GM12878 (cell line): ENCODE results near the gene PRDM1. TPM values are rescaled to one million over a fixed set of nuclear protein-coding genes. Genes with fewer than 3 reads are reported as not detected.
A peak's percentile ranks its signal among the peaks of the same experiment; 100 is the strongest.

Experiments used
- ATAC-seq: fragments of 200-7000 bp; cut with Tn5 transposase; 3 replicates; pipeline ENCODE4 v1.9.1; 2020; ENCODE audit warnings: mild to moderate bottlenecking, moderate library complexity
- BruUV-seq: library from RNA; stranded (reverse); fragments of 400-500 nt; replicated peaks from 2 replicates; lab custom pipeline; 2021; lab: Mats Ljungman, UMichigan
- CTCF ChIA-PET: fragments of 300-600 bp; sonication (Branson Sonifier 250); formaldehyde crosslinking; extraction: SDS; loops from one replicate; lab custom pipeline; 2021; ENCODE audit warnings: inconsistent platforms; lab: Yijun Ruan, JAX
- POLR2A ChIA-PET: fragments of 350-600 bp; formaldehyde crosslinking; extraction: SDS; loops from one replicate; lab custom pipeline; 2021; ENCODE audit warnings: inconsistent platforms; lab: Charles Lee
- RAD21 ChIA-PET: fragments of 300-600 bp; sonication (Branson Sonifier 250); formaldehyde crosslinking; loops from one replicate; lab custom pipeline; 2023; ENCODE audit warnings: antibody characterized with exemption; ENCODE audit not compliant: unreplicated experiment; lab: Charles Lee
- SMC1A ChIA-PET: fragments of 300-600 bp; sonication (Branson Sonifier 250); formaldehyde crosslinking; loops from one replicate; lab custom pipeline; 2023; ENCODE audit not compliant: unreplicated experiment, uncharacterized antibody; lab: Charles Lee
- DNase-seq: peaks from one replicate; pipeline ENCODE4 v3.0.0-alpha.2; 2011; ENCODE audit warnings: low read depth, low spot score
- FAIRE-seq: peaks from 3 replicates; lab custom pipeline; 2011; peaks lifted over from hg19 to GRCh38; lab: Jason Lieb, UNC
- H2AFZ ChIP-seq: 2 replicates; pipeline ENCODE4 v1.6.0; 2011; ENCODE audit warnings: low read depth, low read length, control low read depth; ENCODE audit not compliant: control insufficient read depth
- H3K27ac ChIP-seq: 2 replicates; pipeline ENCODE4 v1.5.1; 2011; ENCODE audit warnings: control low read depth; ENCODE audit not compliant: control insufficient read depth, insufficient read depth
- H3K27me3 ChIP-seq, 2 experiments: replicated peaks in 1 of 2; 2 replicates each; pipeline versions ENCODE4 v1.6.0 to v1.6.1; 2011; ENCODE audit warnings: low read length in 1 of 2; ENCODE audit not compliant: control insufficient read depth in 2 of 2, insufficient read depth in 2 of 2
- H3K36me3 ChIP-seq, 2 experiments: 2 replicates each; pipeline ENCODE4 v1.5.1; 2011; ENCODE audit warnings: low read length in 1 of 2; ENCODE audit not compliant: control insufficient read depth in 2 of 2, insufficient read depth in 2 of 2
- H3K4me1 ChIP-seq: 2 replicates; pipeline ENCODE4 v1.6.1; 2011; ENCODE audit warnings: mild to moderate bottlenecking, low read length, moderate library complexity, mixed read lengths; ENCODE audit not compliant: control insufficient read depth, insufficient read depth
- H3K4me2 ChIP-seq: 2 replicates; pipeline ENCODE4 v1.6.0; 2011; ENCODE audit warnings: control low read depth; ENCODE audit not compliant: control insufficient read depth, insufficient read depth
- H3K4me3 ChIP-seq: fragments of 200-600 bp; sonication (generic); 2 replicates; pipeline ENCODE4 v1.5.1; 2016
- H3K79me2 ChIP-seq: 2 replicates; pipeline ENCODE4 v1.6.0; 2011; ENCODE audit warnings: low read length; ENCODE audit not compliant: control insufficient read depth, insufficient read depth
- H3K9ac ChIP-seq: 2 replicates; pipeline ENCODE4 v1.8.0; 2011; ENCODE audit warnings: low read length, control low read depth, mixed read lengths; ENCODE audit not compliant: control insufficient read depth, insufficient read depth
- H3K9me3 ChIP-seq: replicated peaks from 3 replicates; pipeline ENCODE4 v1.5.1; 2011; ENCODE audit warnings: mild to moderate bottlenecking, low read length; ENCODE audit not compliant: control insufficient read depth, insufficient read depth
- H4K20me1 ChIP-seq: 2 replicates; pipeline ENCODE4 v1.6.0; 2011; ENCODE audit not compliant: control insufficient read depth, insufficient read depth
- CBFB ChIP-seq: IDR thresholded peaks from 2 replicates; pipeline ENCODE4 v1.6.1; 2016; ENCODE audit warnings: antibody characterized with exemption, low read depth
- CREB1 ChIP-seq: IDR thresholded peaks from 2 replicates; pipeline ENCODE4 v1.6.1; 2012; ENCODE audit warnings: low read depth, mild to moderate bottlenecking, inconsistent platforms
- DPF2 ChIP-seq: fragments of 450-650 bp; IDR thresholded peaks from 2 replicates; pipeline ENCODE4 v1.6.1; 2017; ENCODE audit warnings: mild to moderate bottlenecking
- E2F4 ChIP-seq: IDR thresholded peaks from 2 replicates; pipeline ENCODE4 v1.6.1; 2012; ENCODE audit warnings: low read depth, low read length, improper control_type of control experiment
- HDAC6 ChIP-seq: fragments of 200-600 bp; sonication (generic); IDR thresholded peaks from one replicate; pipeline ENCODE4 v1.8.0; 2017; ENCODE audit warnings: antibody characterized with exemption; ENCODE audit not compliant: unreplicated experiment
- HSF1 ChIP-seq: fragments of 150-350 bp; IDR thresholded peaks from 2 replicates; pipeline ENCODE4 v1.6.1; 2014; ENCODE audit warnings: mild to moderate bottlenecking, low read depth, low read length
- JUND ChIP-seq: IDR thresholded peaks from 2 replicates; pipeline ENCODE4 v1.6.1; 2012; ENCODE audit warnings: low read depth, mild to moderate bottlenecking, low read length, improper control_type of control experiment, moderate library complexity
- KDM1A ChIP-seq: fragments of 200-600 bp; sonication (generic); IDR thresholded peaks from 2 replicates; pipeline ENCODE4 v1.6.1; 2016; ENCODE audit warnings: borderline replicate concordance
- MLLT1 ChIP-seq: fragments of 450-650 bp; IDR thresholded peaks from 2 replicates; pipeline ENCODE4 v1.6.1; 2016; ENCODE audit warnings: mild to moderate bottlenecking
- MYC ChIP-seq: IDR thresholded peaks from 2 replicates; pipeline ENCODE4 v1.6.1; 2011; ENCODE audit warnings: mild to moderate bottlenecking, low read length, moderate library complexity, inconsistent platforms; ENCODE audit not compliant: insufficient read depth, insufficient replicate concordance, insufficient read length, severe bottlenecking
- NR2C2 ChIP-seq: IDR thresholded peaks from 2 replicates; pipeline ENCODE4 v1.6.1; 2011; ENCODE audit warnings: borderline replicate concordance, low read depth; ENCODE audit not compliant: control insufficient read depth, insufficient read length
- POU2F2 ChIP-seq: IDR thresholded peaks from 3 replicates; pipeline ENCODE4 v1.6.1; 2011; ENCODE audit warnings: low read depth, mild to moderate bottlenecking, low read length, borderline replicate concordance
- YY1 ChIP-seq: IDR thresholded peaks from 2 replicates; pipeline ENCODE4 v1.6.1; 2011; ENCODE audit warnings: low read depth, mild to moderate bottlenecking, low read length
- WGBS: methylation state at CpG from one replicate; pipeline ENCODE4 v1.1.6; 2016; ENCODE audit warnings: low lambda C conversion rate; ENCODE audit not compliant: insufficient replicate concordance, insufficient coverage; ENCODE audit errors: missing lambda C conversion rate; 5-methylcytosine and 5-hydroxymethylcytosine counted together
- in situ Hi-C: fragments of 300-500 bp; cut with MboI; formaldehyde crosslinking; loops from 9 replicates; pipeline ENCODE4 v1.14.3; 2018; ENCODE audit warnings: mixed read lengths
- intact Hi-C: fragments of 100-400 bp; cut with micrococcal nuclease; formaldehyde crosslinking; loops from one replicate; pipeline ENCODE4 v1.14.2; 2022; ENCODE audit not compliant: unreplicated experiment
- polyA plus RNA-seq, 11 experiments: library from polyadenylated mRNA; depleted of rRNA in 4 of 11; unstranded in 6 of 11; stranded (reverse) in 5 of 11; fragments of >200 nt; fragmentation: Nextera tagmentation in 4 of 11; fragmentation: Illumina TruSeq in 1 of 11; extraction: Ambion mirVana in 4 of 11; extraction: Trizol in 1 of 11; gene quantifications; 1 replicate in 1 of 11; 2 replicates in 10 of 11; pipeline versions ENCODE4 v1.2.1 to v1.2.3, GENCODE V29; 2011 to 2016; ENCODE audit warnings: inconsistent platforms in 2 of 11, missing spikeins in 2 of 11, low read depth in 1 of 11
- total RNA-seq, 4 experiments: library from RNA; depleted of rRNA in 3 of 4; stranded (reverse); fragments of >200 nt in 3 of 4; fragmentation: Illumina TruSeq in 1 of 4; extraction: Trizol in 1 of 4; gene quantifications; 2 replicates each; pipeline versions ENCODE4 v1.2.1 to v1.2.3, GENCODE V29; 2013 to 2021

The PRDM1 gene
- total and polyA plus RNA-seq, 10 of the 15 experiments (the other 5 are each of a cell fraction or from before 2014, with no cell fraction given) = 1.9 to 15.8 (median 4.1) TPM

GRCh38 chr6:106098383-106099234, 12.5 kb downstream of the PRDM1 start (continued):
- TF ChIP-seq YY1 = peak; percentile 36; the same call in 1 of the 2 replicates
- TF ChIP-seq HSF1 = no peak
- TF ChIP-seq MYC = no peak

- Histone ChIP-seq H2AFZ (no peak overlapping the region; the same call in 1 of the 2 replicates), H3K79me2 (peaks cover 29% of the 10 kb centered on the region)
- TF ChIP-seq KDM1A = no peak
- no peak for TF ChIP-seq HDAC6
- TF ChIP-seq JUND = no peak
- no peak for TF ChIP-seq CREB1
- no peak for TF ChIP-seq POU2F2
- TF ChIP-seq DPF2 = no peak
- TF ChIP-seq E2F4 = no peak
- no peak for TF ChIP-seq CBFB
- TF ChIP-seq NR2C2 = no peak
- no peak for TF ChIP-seq MLLT1
- TF ChIP-seq, all 136 proteins: peak for 0
- RAD21 ChIA-PET = interaction anchor here (0.8 to 5.8 kb wide), 12 partner anchors 10 to 667 kb away, joined by 3 to 37 read pairs (median 5); partner anchors contain the start of gene PRDM1
- Histone ChIP-seq H3K36me3 (0 out of 4 replicates have a peak, but pooled peaks cover 0 to 4% of the 10 kb centered on the region in 2 experiments), H3K27ac (peak overlapping the region; percentile 80), H3K4me3 (peak overlapping the region; percentile 72), H4K20me1 (no peaks in the 10 kb centered on the region), H3K27me3 (no peaks in the 10 kb centered on the region), H3K9ac (peak overlapping the region; percentile 77), H3K4me2 (peak overlapping the region; percentile 98), H3K4me1 (peaks cover 48% of the 10 kb centered on the region), H3K9me3 (no peaks in the 10 kb centered on the region; the same call in 2 of the 3 replicates)
- POLR2A ChIA-PET = interaction anchor here (0.7 to 1.6 kb wide), 7 partner anchors 9 to 645 kb away, joined by 3 to 6 read pairs (median 3); partner anchors contain the start of gene PRDM1
- 53% methylated on average over 7 of the region's 7 CpGs for WGBS
- intact Hi-C loops = no loop called here
- DNase-seq (no peak), ATAC-seq (no peak), FAIRE-seq (no peak)
- in situ Hi-C loops = loop anchor here (10.0 kb wide), 4 partner anchors 126 to 664 kb away; no protein-coding TSS in a partner anchor
- CTCF ChIA-PET = interaction anchor here (0.6 to 3.2 kb wide), 10 partner anchors 9 to 202 kb away, joined by 3 to 19 read pairs (median 4); no protein-coding TSS in a partner anchor
- TSS peak; percentile 85 for BruUV-seq
- SMC1A ChIA-PET = interaction anchor here (0.7 to 6.1 kb wide), 26 partner anchors 10 to 667 kb away, joined by 3 to 51 read pairs (median 4); partner anchors contain the start of gene PRDM1
Observed at GRCh38 chr6:106099235-106099537, 13.1 kb downstream of the PRDM1 start.
